DMS114 treated with DMSO at 0.1 percent for 48 hours (cell line): ENCODE data around the gene PEX5L.

Experiments used
- DNase-seq: peaks from one replicate; lab custom pipeline; 2025; ENCODE audit not compliant: unreplicated experiment; lab: John Stamatoyannopoulos, UW

Gene PEX5L

GRCh38 chr3:179957264-179957845 is 79.4 kb downstream of the PEX5L start:
- DNase-seq, result no peak

GRCh38 chr3:179956416-179956830 is 80.3 kb downstream of the PEX5L start:
- no peak for DNase-seq

- DNase-seq, result no peak
These were observed 80.9 kb downstream of the PEX5L start for GRCh38 chr3:179955809-179956208.

GRCh38 chr3:179955286-179955685 is 81.5 kb downstream of the PEX5L start:
- no peak for DNase-seq

GRCh38 chr3:179953993-179954870 is 82.5 kb downstream of the PEX5L start:
- no peak for DNase-seq

GRCh38 chr3:179950840-179951239 is 85.9 kb downstream of the PEX5L start:
- DNase-seq, result no peak

GRCh38 chr3:179949869-179950268 is 86.9 kb downstream of the PEX5L start:
- no peak for DNase-seq

GRCh38 chr3:179949412-179949811 is 87.3 kb downstream of the PEX5L start:
- no peak for DNase-seq

- DNase-seq, result no peak
These were observed 88.0 kb downstream of the PEX5L start for GRCh38 chr3:179948740-179949139.

GRCh38 chr3:179945569-179945968 is 91.2 kb downstream of the PEX5L start:
- DNase-seq, result no peak

GRCh38 chr3:179943117-179943880 is 93.4 kb downstream of the PEX5L start:
- DNase-seq, result no peak

GRCh38 chr3:179942553-179943075 is 94.1 kb downstream of the PEX5L start:
- no peak for DNase-seq

- DNase-seq, result no peak
These were observed 101.0 kb downstream of the PEX5L start for GRCh38 chr3:179935710-179936109.

- DNase-seq, result no peak
These were observed 102.8 kb downstream of the PEX5L start for GRCh38 chr3:179933914-179934313.

GRCh38 chr3:179933080-179933479 is 103.7 kb downstream of the PEX5L start:
- DNase-seq, result no peak

GRCh38 chr3:179932674-179933073 is 104.1 kb downstream of the PEX5L start:
- DNase-seq, result no peak

GRCh38 chr3:179929091-179929529 is 107.6 kb downstream of the PEX5L start:
- DNase-seq, result peak; percentile 51

GRCh38 chr3:179927191-179927590 is 109.5 kb downstream of the PEX5L start:
- DNase-seq, result no peak

- no peak for DNase-seq
These were observed 114.8 kb downstream of the PEX5L start for GRCh38 chr3:179921951-179922350.

- no peak for DNase-seq
These were observed 115.2 kb downstream of the PEX5L start for GRCh38 chr3:179921500-179921899.

GRCh38 chr3:179907784-179908482 is 128.8 kb downstream of the PEX5L start:
- no peak for DNase-seq
